Kidney (tissue), 14 donors: Measurements from ENCODE around the gene KRCC1. TPM values are rescaled to one million over a fixed set of nuclear protein-coding genes. Genes with fewer than 3 reads are reported as not detected.

Experiments
- DNase-seq, 5 donors: peaks; one replicate each; pipeline ENCODE4 v3.0.0-alpha.2; 2013 to 2020
- FAIRE-seq: peaks from 2 replicates; lab custom pipeline; 2012; peaks lifted over from hg19 to GRCh38; lab: Jason Lieb, UNC
- H3K27ac ChIP-seq, 2 donors: one replicate each; pipeline ENCODE4 v1.7.0; 2013; ENCODE audit warnings: low read depth in 2 of 2, low read length in 2 of 2, inconsistent platforms in 1 of 2
- H3K27me3 ChIP-seq: one replicate; pipeline ENCODE4 v1.7.1; 2013; ENCODE audit warnings: low read length, inconsistent platforms; ENCODE audit not compliant: control insufficient read depth, insufficient read depth
- H3K36me3 ChIP-seq, 3 donors: one replicate each; pipeline versions ENCODE4 v1.7.0 to v1.7.1; 2013; ENCODE audit warnings: low read length in 3 of 3, control low read depth in 1 of 3, inconsistent platforms in 1 of 3; ENCODE audit not compliant: insufficient read depth in 3 of 3, control insufficient read depth in 2 of 3
- H3K4me1 ChIP-seq, 3 donors: one replicate each; pipeline versions ENCODE4 v1.7.0 to v1.7.1; 2013; ENCODE audit warnings: low read length in 3 of 3, inconsistent platforms in 1 of 3, low read depth in 1 of 3; ENCODE audit not compliant: control insufficient read depth in 2 of 3, insufficient read depth in 2 of 3
- H3K4me3 ChIP-seq, 3 donors: one replicate each; pipeline versions ENCODE4 v1.7.0 to v1.8.1; 2013; ENCODE audit warnings: low read length in 3 of 3, control low read depth in 1 of 3, inconsistent platforms in 1 of 3
- H3K9ac ChIP-seq, 3 donors: one replicate each; pipeline versions ENCODE4 v1.7.0 to v1.7.1; 2013; ENCODE audit warnings: low read length in 3 of 3, control low read depth in 1 of 3, inconsistent platforms in 1 of 3
- H3K9me3 ChIP-seq, 3 donors: one replicate each; pipeline versions ENCODE4 v1.7.0 to v1.7.1; 2013; ENCODE audit warnings: low read length in 3 of 3, control low read depth in 1 of 3, inconsistent platforms in 1 of 3; ENCODE audit not compliant: control insufficient read depth in 2 of 3, insufficient read depth in 1 of 3
- CTCF ChIP-seq: IDR thresholded peaks from 3 replicates; pipeline ENCODE4 v1.5.1; 2012; ENCODE audit warnings: mild to moderate bottlenecking, moderate library complexity, borderline replicate concordance; ENCODE audit not compliant: insufficient read depth; ENCODE audit errors: extremely low read depth
- intact Hi-C: fragments of 100-400 bp; cut with DNase I; formaldehyde crosslinking; loops from one replicate; pipeline ENCODE4 v1.11.1; 2022
- polyA plus RNA-seq: library from polyadenylated mRNA; stranded (reverse); fragments of 350-450 nt; fragmentation: Illumina TruSeq; extraction: RNeasy Lipid Tissue Mini Kit (QIAGEN cat#74804); gene quantifications from one replicate; pipeline ENCODE4 v1.2.3, GENCODE V29; 2014; ENCODE audit warnings: low read depth, low replicate concordance; ENCODE audit not compliant: insufficient read depth
- total RNA-seq: library from RNA; stranded (reverse); fragmentation: NEBNext Ultra II Directional; extraction: Animal tissue kit (Norgen Biotek cat#: 25700); gene quantifications from one replicate; pipeline ENCODE4 v1.2.1, GENCODE V29; 2021
- donor health status: control.
- donor health status: control.
- donor health status: control.
- donor health status: control.
- donor health status: control.
- donor health status: DM: yes; HTN: yes; CAD: no.
- donor health status: Normal renal cell carcinoma (clear cell type).

The KRCC1 gene
- total and polyA plus RNA-seq, 2 donors from 2014 or later = 23.6 to 26.3 TPM

- Histone ChIP-seq H3K27me3 (no peaks in the 10 kb centered on the region), H3K36me3 (no peaks in the 10 kb centered on the region), H3K9me3 (no peaks in the 10 kb centered on the region), H3K27ac (no peak within 1 kb of the TSS), H3K4me1 (no peaks in the 10 kb centered on the region), H3K9ac (no peak within 1 kb of the TSS), H3K4me3 (no peak within 1 kb of the TSS)
- FAIRE-seq (no peak), DNase-seq (no peak)
- no peak for TF ChIP-seq CTCF
- intact Hi-C loops = no loop called here
These were observed 12.0 kb upstream of the KRCC1 start, which contains the start of gene SMYD1 for GRCh38 chr2:88067598-88067997. Gene SMYD1 (plus strand): TSS chr2:88067825. CDS start chr2:88067865, 40 bp downstream.

DNA sequence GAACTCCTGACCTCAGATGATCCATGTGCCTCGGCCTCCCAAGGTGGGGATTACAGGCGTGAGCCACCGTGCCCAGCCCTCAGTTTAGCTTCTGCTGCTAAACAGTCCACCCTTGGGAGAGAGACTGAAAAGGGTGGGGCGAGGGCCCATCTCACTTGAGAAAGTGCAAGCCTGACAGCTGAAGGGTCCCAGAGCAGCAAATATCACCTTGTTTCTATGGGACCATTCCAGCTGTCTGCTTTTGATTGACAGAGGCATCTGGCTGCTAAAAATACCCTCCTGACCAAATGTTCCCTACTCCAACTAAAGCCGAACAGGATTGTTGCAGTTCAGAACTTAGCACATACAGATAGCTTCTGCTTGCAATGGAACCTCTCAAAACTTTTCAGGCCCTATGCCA is 11.6 kb upstream of the KRCC1 start:
- H3K4me3 ChIP-seq = no peak overlapping the region
- intact Hi-C loops = no loop called here
- no peak for TF ChIP-seq CTCF
- H3K9ac ChIP-seq = no peak overlapping the region
- H3K4me1 ChIP-seq = no peaks in the 10 kb centered on the region
- FAIRE-seq = no peak
- no peak for DNase-seq
- no peaks in the 10 kb centered on the region for H3K36me3 ChIP-seq
- no peak overlapping the region for H3K27ac ChIP-seq
- H3K27me3 ChIP-seq = no peaks in the 10 kb centered on the region
- H3K9me3 ChIP-seq = no peaks in the 10 kb centered on the region

GRCh38 chr2:88066543-88066942 is 11.0 kb upstream of the KRCC1 start:
- Histone ChIP-seq H3K9me3 (no peaks in the 10 kb centered on the region), H3K27ac (no peak overlapping the region), H3K36me3 (no peaks in the 10 kb centered on the region), H3K9ac (no peak overlapping the region), H3K4me1 (no peaks in the 10 kb centered on the region), H3K27me3 (no peaks in the 10 kb centered on the region), H3K4me3 (no peak overlapping the region)
- DNase-seq (no peak), FAIRE-seq (no peak)
- TF ChIP-seq CTCF = no peak
- intact Hi-C loops = no loop called here

- intact Hi-C loops = no loop called here
- H3K4me3 ChIP-seq = no peak overlapping the region
- H3K4me1 ChIP-seq = peaks cover 0 to 1% (median 0%) of the 10 kb centered on the region in 3 donors
- H3K9ac ChIP-seq = no peak overlapping the region
- no peak overlapping the region for H3K27ac ChIP-seq
- no peak for TF ChIP-seq CTCF
- no peaks in the 10 kb centered on the region for H3K27me3 ChIP-seq
- no peaks in the 10 kb centered on the region for H3K36me3 ChIP-seq
- DNase-seq (no peak), FAIRE-seq (no peak)
- no peaks in the 10 kb centered on the region for H3K9me3 ChIP-seq
These were observed 5.7 kb upstream of the KRCC1 start for GRCh38 chr2:88061295-88061694.
